K562 (cell line): ENCODE measurements around the gene BCR. TPM values are rescaled to one million over a fixed set of nuclear protein-coding genes. Genes with fewer than 3 reads are reported as not detected.

Experiments
- ATAC-seq: fragments of 200-7000 bp; cut with Tn5 transposase; 3 replicates; pipeline ENCODE4 v1.9.1; 2020; ENCODE audit warnings: moderate library complexity
- BruUV-seq: library from RNA; stranded (reverse); fragments of 400-500 nt; replicated peaks from 2 replicates; lab custom pipeline; 2021; lab: Mats Ljungman, UMichigan
- CTCF ChIA-PET: fragments of 300-600 bp; formaldehyde crosslinking; extraction: SDS; loops from one replicate; lab custom pipeline; 2021; ENCODE audit warnings: low intra/inter-chr PET ratio; lab: Yijun Ruan, JAX
- POLR2A ChIA-PET: fragments of 300-600, 350-650 bp; sonication (Branson Sonifier 250); formaldehyde crosslinking; extraction: SDS; loops from one replicate; lab custom pipeline; 2021; ENCODE audit warnings: antibody characterized with exemption, inconsistent platforms; lab: Yijun Ruan, JAX
- DNase-seq, 4 experiments: peaks; one replicate each; pipeline versions ENCODE4 v3.0.0 to v3.0.0-alpha.2; 2011 to 2018; ENCODE audit warnings: low spot score in 3 of 4, mixed read lengths in 3 of 4; ENCODE audit errors: extremely low read depth in 1 of 4
- FAIRE-seq: peaks from 2 replicates; lab custom pipeline; 2011; peaks lifted over from hg19 to GRCh38; lab: Jason Lieb, UNC
- H2AFZ ChIP-seq: 2 replicates; pipeline ENCODE4 v1.6.0; 2011; ENCODE audit warnings: low read depth, low read length, control low read depth, inconsistent platforms
- H3K27ac ChIP-seq: fragments of 200-600 bp; 3 replicates; pipeline ENCODE4 v1.8.0; 2011; ENCODE audit warnings: low read depth, mild to moderate bottlenecking, control low read depth, inconsistent platforms, low read length, moderate library complexity, mixed read lengths; ENCODE audit errors: extremely low read depth
- H3K27me3 ChIP-seq, 2 experiments: fragments of 300-600 bp in 1 of 2; 2 replicates in 1 of 2; 3 replicates in 1 of 2; pipeline versions ENCODE4 v1.6.0 to v1.8.0; 2011; ENCODE audit warnings: inconsistent platforms in 2 of 2, low read length in 2 of 2, mild to moderate bottlenecking in 1 of 2, mixed read lengths in 1 of 2, moderate library complexity in 1 of 2; ENCODE audit not compliant: control insufficient read depth in 2 of 2, insufficient read depth in 2 of 2
- H3K36me3 ChIP-seq: fragments of 300-600 bp; 3 replicates; pipeline ENCODE4 v1.8.0; 2011; ENCODE audit warnings: mild to moderate bottlenecking, low read length, inconsistent platforms; ENCODE audit not compliant: control insufficient read depth, insufficient read depth
- H3K4me1 ChIP-seq, 2 experiments: fragments of 200-600 bp in 1 of 2; replicated peaks in 1 of 2; 2 replicates in 1 of 2; 3 replicates in 1 of 2; pipeline versions ENCODE4 v1.5.1 to v1.8.0; 2011; ENCODE audit warnings: inconsistent platforms in 2 of 2, low read length in 2 of 2, mild to moderate bottlenecking in 1 of 2, mixed read lengths in 1 of 2, moderate library complexity in 1 of 2; ENCODE audit not compliant: control insufficient read depth in 2 of 2, insufficient read depth in 2 of 2
- H3K4me2 ChIP-seq: 2 replicates; pipeline ENCODE4 v1.6.1; 2011; ENCODE audit warnings: low read length, control low read depth, inconsistent platforms, mixed read lengths; ENCODE audit not compliant: insufficient read depth
- H3K4me3 ChIP-seq: fragments of 200-600 bp; sonication (generic), shearing (Covaris generic); 2 replicates; pipeline ENCODE4 v1.5.1; 2016; ENCODE audit warnings: control low read depth, inconsistent platforms
- H3K79me2 ChIP-seq: fragments of 200-600 bp; 3 replicates; pipeline ENCODE4 v1.8.0; 2011; ENCODE audit warnings: low read length, inconsistent platforms; ENCODE audit not compliant: control insufficient read depth, insufficient read depth
- H3K9ac ChIP-seq, 2 experiments: 2 replicates each; pipeline versions ENCODE4 v1.6.0 to v1.6.1; 2011; ENCODE audit warnings: low read depth in 2 of 2, low read length in 2 of 2, control low read depth in 1 of 2, inconsistent platforms in 1 of 2, mild to moderate bottlenecking in 1 of 2, mixed read lengths in 1 of 2; ENCODE audit not compliant: insufficient read depth in 1 of 2
- H3K9me1 ChIP-seq: one replicate; pipeline ENCODE4 v1.6.0; 2011; ENCODE audit warnings: inconsistent platforms, mild to moderate bottlenecking, low read length, moderate library complexity; ENCODE audit not compliant: control insufficient read depth, insufficient read depth
- H3K9me3 ChIP-seq: replicated peaks from 2 replicates; pipeline ENCODE4 v1.5.1; 2011; ENCODE audit warnings: low read depth, low read length, inconsistent platforms; ENCODE audit not compliant: control insufficient read depth, insufficient read depth
- H4K20me1 ChIP-seq: replicated peaks from 2 replicates; pipeline ENCODE4 v1.6.1; 2011; ENCODE audit warnings: low read length, inconsistent platforms, mixed read lengths; ENCODE audit not compliant: control insufficient read depth, insufficient read depth
- BRF2 ChIP-seq: IDR thresholded peaks from 3 replicates; pipeline ENCODE4 v1.6.1; 2011; ENCODE audit warnings: borderline replicate concordance, mild to moderate bottlenecking; ENCODE audit not compliant: insufficient read length, insufficient read depth
- CHD2 ChIP-seq: IDR thresholded peaks from 2 replicates; pipeline ENCODE4 v1.6.1; 2011; ENCODE audit warnings: low read depth, low read length
- GTF2F1 ChIP-seq: IDR thresholded peaks from 2 replicates; pipeline ENCODE4 v1.6.1; 2011; ENCODE audit warnings: low read depth, low read length, improper control_type of control experiment
- HDAC3 ChIP-seq: fragments of 450-650 bp; IDR thresholded peaks from 2 replicates; pipeline ENCODE4 v1.6.1; 2018; ENCODE audit warnings: borderline replicate concordance, mild to moderate bottlenecking, moderate library complexity; ENCODE audit not compliant: partially characterized antibody
- HNRNPLL ChIP-seq: fragments of 200-400 bp; formaldehyde crosslinking; IDR thresholded peaks from 2 replicates; pipeline ENCODE4 v1.6.1; 2017; ENCODE audit warnings: low read length, low read depth, mild to moderate bottlenecking; ENCODE audit not compliant: poor library complexity, severe bottlenecking
- RCOR1 ChIP-seq, 2 experiments: IDR thresholded peaks; 2 replicates each; pipeline ENCODE4 v1.6.1; 2012; ENCODE audit warnings: low read depth in 2 of 2, low read length in 2 of 2, borderline replicate concordance in 1 of 2, improper control_type of control experiment in 1 of 2
- SMAD3 ChIP-seq: fragments of 450-650 bp; formaldehyde crosslinking; conservative IDR thresholded peaks from 2 replicates; pipeline ENCODE4 v1.4.0; 2020; ENCODE audit warnings: mild to moderate bottlenecking
- SRF ChIP-seq, 2 experiments: fragments of 250-450, 450-650 bp in 1 of 2; sonication (Bioruptor Pico) in 1 of 2; sonication (generic) in 1 of 2; formaldehyde crosslinking; IDR thresholded peaks; 2 replicates each; pipeline versions ENCODE4 v1.5.0 to v1.5.1; 2020 to 2022; ENCODE audit warnings: mild to moderate bottlenecking in 1 of 2, missing genetic modification reagents in 1 of 2
- WGBS: fragments of 100-300 bp; shearing (Covaris generic); methylation state at CpG from one replicate; pipeline ENCODE4 v1.1.6; 2016; ENCODE audit warnings: low coverage, mixed read lengths; ENCODE audit not compliant: insufficient coverage; ENCODE audit errors: missing lambda C conversion rate; 5-methylcytosine and 5-hydroxymethylcytosine counted together
- in situ Hi-C: fragments of 300-500 bp; cut with MboI; formaldehyde crosslinking; loops from 4 replicates; pipeline ENCODE4 v1.15.0; 2018; ENCODE audit warnings: inconsistent platforms, mixed read lengths
- intact Hi-C: fragments of 100-400 bp; cut with micrococcal nuclease; formaldehyde crosslinking; loops from 2 replicates; pipeline ENCODE4 v1.14.2; 2022
- polyA plus RNA-seq, 8 experiments: library from polyadenylated mRNA; depleted of rRNA in 4 of 8; stranded (reverse) in 5 of 8; unstranded in 3 of 8; fragments of >200 nt; fragmentation: Nextera tagmentation in 2 of 8; fragmentation: Illumina TruSeq in 1 of 8; extraction: Ambion mirVana in 2 of 8; extraction: Trizol in 1 of 8; gene quantifications; 2 replicates each; pipeline versions ENCODE4 v1.2.1 to v1.2.3, GENCODE V29; 2011 to 2014; ENCODE audit warnings: inconsistent platforms in 1 of 8, missing spikeins in 1 of 8
- total RNA-seq, 7 experiments: library from RNA; depleted of rRNA in 6 of 7; stranded (reverse); fragments of >200 nt in 6 of 7; fragmentation: Illumina TruSeq in 2 of 7; extraction: Trizol in 2 of 7; gene quantifications; 2 replicates each; pipeline versions ENCODE4 v1.2.1 to v1.2.3, GENCODE V29; 2011 to 2021; ENCODE audit warnings: low replicate concordance in 1 of 7
- TF ChIP-seq, protein P1 (sequence below), 2 experiments: fragments of 450-650 bp; formaldehyde crosslinking in 1 of 2; IDR thresholded peaks; 2 replicates each; pipeline versions ENCODE4 v1.4.0 to v1.6.1; 2014 to 2020; ENCODE audit warnings: mild to moderate bottlenecking in 2 of 2, borderline replicate concordance in 1 of 2, low read depth in 1 of 2

Gene BCR
- total and polyA plus RNA-seq, 9 of the 15 experiments (the other 6 are each of a cell fraction or from before 2014, with no cell fraction given) = 0.41 to 150 (median 45.6) TPM

DNA sequence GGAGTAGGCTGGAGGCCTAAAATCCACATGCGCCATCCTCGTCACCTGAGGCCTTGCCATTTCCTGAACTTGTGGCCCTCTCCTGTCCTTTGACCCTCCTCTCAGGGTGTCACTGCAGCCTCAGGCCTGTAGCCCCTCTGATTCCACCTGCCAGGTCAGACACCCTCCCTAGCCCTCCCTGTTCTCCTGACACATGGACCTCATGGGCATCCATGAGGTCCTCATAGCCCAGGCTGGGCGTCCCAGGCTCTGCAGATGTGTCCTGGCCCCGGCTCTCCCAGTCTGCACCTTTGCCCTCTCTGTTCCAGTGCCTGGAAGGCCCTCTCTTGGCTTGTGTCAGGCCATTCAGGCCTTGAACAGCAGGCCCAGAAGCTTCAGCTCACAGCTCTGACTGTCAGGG, 19.3 kb upstream of the BCR start:
- DNase-seq = no peak
- CTCF ChIA-PET = interaction anchor here (0.5 kb wide), 1 partner anchor 315 kb away, joined by 3 read pairs; no protein-coding TSS in a partner anchor
- in situ Hi-C loops (loop anchor here (25.0 kb wide), 1 partner anchor 426 kb away; the partner anchor contains the start of gene IGLL1), intact Hi-C loops (no loop called here)
- POLR2A ChIA-PET = interaction anchor here (0.7 to 86.5 kb wide), 6 partner anchors 21 to 685 kb away, joined by 3 to 3476 read pairs (median 4); partner anchors contain the start of genes BCR and RAB36
- H3K4me2 ChIP-seq = no peak overlapping the region
- H2AFZ ChIP-seq = no peak overlapping the region
- H3K79me2 ChIP-seq = no peaks in the 10 kb centered on the region
- 37% methylated on average over 4 of the region's 4 CpGs for WGBS
- H3K9ac ChIP-seq = peak overlapping the region in 1 of 2 experiments; percentile 30; a peak in 1 of 4 replicates
- peaks cover 14% of the 10 kb centered on the region for H3K9me1 ChIP-seq
- H3K9me3 ChIP-seq = no peaks in the 10 kb centered on the region
- peaks cover 78 to 90% of the 10 kb centered on the region in 2 experiments for H3K27me3 ChIP-seq
- no peak for FAIRE-seq
- peaks cover 81% of the 10 kb centered on the region for H4K20me1 ChIP-seq
- BruUV-seq = no TSS peak
- H3K36me3 ChIP-seq = no peaks in the 10 kb centered on the region
- ATAC-seq = peak; percentile 1
- no peak overlapping the region for H3K27ac ChIP-seq
- H3K4me1 ChIP-seq = peaks cover 4 to 31% of the 10 kb centered on the region in 2 experiments; a peak in 4 of 5 replicates
- H3K4me3 ChIP-seq = no peak overlapping the region
- TF ChIP-seq BRF2 (no peak), GTF2F1 (0 out of 2 replicates have a peak, but pooled peaks have one; percentile 19), RCOR1 (IDR thresholded peaks at IDR 0.05; ENCODE audit: borderline replicate concordance in 1 of 2, low read depth in 2 of 2, low read length in 2 of 2) (peak in 1 of 2 experiments; percentile 21; a peak in 1 of 4 replicates), SRF (CRISPR knock-in tag; IDR thresholded peaks at IDR 0.05) (no peak), CHD2 (0 out of 2 replicates have a peak, but pooled peaks have one; percentile 21), SMAD3 (CRISPR knock-in tag) (no peak), HDAC3 (no peak), HNRNPLL (no peak)
- TF ChIP-seq, protein P1, sequence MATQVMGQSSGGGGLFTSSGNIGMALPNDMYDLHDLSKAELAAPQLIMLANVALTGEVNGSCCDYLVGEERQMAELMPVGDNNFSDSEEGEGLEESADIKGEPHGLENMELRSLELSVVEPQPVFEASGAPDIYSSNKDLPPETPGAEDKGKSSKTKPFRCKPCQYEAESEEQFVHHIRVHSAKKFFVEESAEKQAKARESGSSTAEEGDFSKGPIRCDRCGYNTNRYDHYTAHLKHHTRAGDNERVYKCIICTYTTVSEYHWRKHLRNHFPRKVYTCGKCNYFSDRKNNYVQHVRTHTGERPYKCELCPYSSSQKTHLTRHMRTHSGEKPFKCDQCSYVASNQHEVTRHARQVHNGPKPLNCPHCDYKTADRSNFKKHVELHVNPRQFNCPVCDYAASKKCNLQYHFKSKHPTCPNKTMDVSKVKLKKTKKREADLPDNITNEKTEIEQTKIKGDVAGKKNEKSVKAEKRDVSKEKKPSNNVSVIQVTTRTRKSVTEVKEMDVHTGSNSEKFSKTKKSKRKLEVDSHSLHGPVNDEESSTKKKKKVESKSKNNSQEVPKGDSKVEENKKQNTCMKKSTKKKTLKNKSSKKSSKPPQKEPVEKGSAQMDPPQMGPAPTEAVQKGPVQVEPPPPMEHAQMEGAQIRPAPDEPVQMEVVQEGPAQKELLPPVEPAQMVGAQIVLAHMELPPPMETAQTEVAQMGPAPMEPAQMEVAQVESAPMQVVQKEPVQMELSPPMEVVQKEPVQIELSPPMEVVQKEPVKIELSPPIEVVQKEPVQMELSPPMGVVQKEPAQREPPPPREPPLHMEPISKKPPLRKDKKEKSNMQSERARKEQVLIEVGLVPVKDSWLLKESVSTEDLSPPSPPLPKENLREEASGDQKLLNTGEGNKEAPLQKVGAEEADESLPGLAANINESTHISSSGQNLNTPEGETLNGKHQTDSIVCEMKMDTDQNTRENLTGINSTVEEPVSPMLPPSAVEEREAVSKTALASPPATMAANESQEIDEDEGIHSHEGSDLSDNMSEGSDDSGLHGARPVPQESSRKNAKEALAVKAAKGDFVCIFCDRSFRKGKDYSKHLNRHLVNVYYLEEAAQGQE (IDR thresholded peaks at IDR 0.05; ENCODE audit: borderline replicate concordance) = no peak
- TF ChIP-seq, protein P1 (CRISPR knock-in tag; IDR thresholded peaks at IDR 0.05; ENCODE audit: low read depth) = no peak
